Subcutaneous abdominal adipose tissue (tissue), 5 donors: ENCODE results near the gene RITA1.

ENCODE experiments used
- H3K27ac ChIP-seq: one replicate; pipeline ENCODE4 v1.7.0; 2013; ENCODE audit warnings: low read depth, mild to moderate bottlenecking, inconsistent platforms, low read length, moderate library complexity
- H3K27me3 ChIP-seq, 5 donors: one replicate each; pipeline ENCODE4 v1.7.0; 2013; ENCODE audit warnings: low read length in 5 of 5, inconsistent platforms in 1 of 5; ENCODE audit not compliant: control insufficient read depth in 5 of 5, insufficient read depth in 4 of 5
- H3K36me3 ChIP-seq, 5 donors: one replicate each; pipeline ENCODE4 v1.7.0; 2013; ENCODE audit warnings: low read length in 5 of 5; ENCODE audit not compliant: control insufficient read depth in 5 of 5, insufficient read depth in 5 of 5
- H3K4me1 ChIP-seq, 5 donors: one replicate each; pipeline ENCODE4 v1.7.0; 2013; ENCODE audit warnings: low read length in 5 of 5, mild to moderate bottlenecking in 3 of 5, moderate library complexity in 1 of 5; ENCODE audit not compliant: control insufficient read depth in 5 of 5, insufficient read depth in 5 of 5
- H3K4me3 ChIP-seq, 5 donors: one replicate each; pipeline ENCODE4 v1.7.0; 2013; ENCODE audit warnings: low read length in 5 of 5, low read depth in 1 of 5
- H3K9ac ChIP-seq, 5 donors: one replicate each; pipeline ENCODE4 v1.7.0; 2013; ENCODE audit warnings: low read length in 5 of 5, mild to moderate bottlenecking in 4 of 5, moderate library complexity in 3 of 5
- H3K9me3 ChIP-seq, 5 donors: one replicate each; pipeline ENCODE4 v1.7.0; 2013; ENCODE audit warnings: low read length in 5 of 5; ENCODE audit not compliant: control insufficient read depth in 5 of 5
- donor health status: healthy.
- donor health status: healthy.
- donor health status: healthy.
- donor health status: healthy.
- donor health status: healthy.

RITA1 gene

DNA sequence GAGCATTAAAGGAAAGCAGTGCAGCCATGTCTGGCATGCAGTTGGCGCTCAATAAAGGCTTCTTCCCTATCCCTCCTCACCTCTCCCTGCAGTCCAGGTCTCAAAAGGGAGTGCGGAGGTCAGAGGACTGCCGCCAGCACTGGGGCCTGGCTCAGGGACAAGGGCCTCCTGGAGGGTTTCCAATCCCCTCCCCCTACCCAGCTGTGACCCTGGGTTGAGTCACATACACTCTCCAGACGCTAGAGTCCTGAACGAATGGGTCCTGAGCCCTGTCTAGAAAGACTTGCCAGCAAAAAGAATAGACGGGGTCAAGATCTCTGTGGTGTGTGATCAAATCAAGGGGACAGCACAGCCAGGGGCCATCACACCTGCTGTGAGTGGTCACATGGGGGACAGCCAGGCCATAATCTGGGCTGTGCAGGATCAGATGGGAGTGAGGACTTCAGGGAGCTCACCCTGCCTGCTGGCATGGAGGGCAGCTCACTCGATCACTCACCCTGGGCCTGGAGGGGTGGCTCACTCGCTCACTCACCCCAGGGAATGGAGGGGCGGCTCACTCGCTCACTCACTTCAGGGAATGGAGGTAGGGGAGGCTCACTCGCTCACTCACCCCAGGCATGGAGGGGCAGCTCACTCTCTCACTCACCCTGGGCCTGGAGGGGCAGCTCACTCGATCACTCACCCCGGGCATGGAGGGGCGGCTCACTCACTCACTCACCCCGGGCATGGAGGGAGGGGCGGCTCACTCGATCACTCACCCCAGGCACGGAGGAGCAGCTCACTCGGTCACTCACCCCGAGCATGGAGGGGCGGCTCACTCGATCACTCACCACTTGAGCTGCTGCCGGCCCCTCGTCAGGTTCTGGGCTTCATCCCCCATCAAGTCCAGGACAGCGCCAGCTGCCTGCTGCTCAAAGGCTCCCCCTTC, 23.2 kb upstream of the RITA1 start:
- H3K4me1 ChIP-seq = peaks cover 0 to 11% (median 9%) of the 10 kb centered on the region in 5 donors
- no peaks in the 10 kb centered on the region for H3K27me3 ChIP-seq
- peaks cover 3 to 97% (median 88%) of the 10 kb centered on the region in 5 donors for H3K36me3 ChIP-seq
- H3K9ac ChIP-seq = no peak overlapping the region
- no peaks in the 10 kb centered on the region for H3K9me3 ChIP-seq
- H3K4me3 ChIP-seq = no peak overlapping the region
- H3K27ac ChIP-seq = no peak overlapping the region

DNA sequence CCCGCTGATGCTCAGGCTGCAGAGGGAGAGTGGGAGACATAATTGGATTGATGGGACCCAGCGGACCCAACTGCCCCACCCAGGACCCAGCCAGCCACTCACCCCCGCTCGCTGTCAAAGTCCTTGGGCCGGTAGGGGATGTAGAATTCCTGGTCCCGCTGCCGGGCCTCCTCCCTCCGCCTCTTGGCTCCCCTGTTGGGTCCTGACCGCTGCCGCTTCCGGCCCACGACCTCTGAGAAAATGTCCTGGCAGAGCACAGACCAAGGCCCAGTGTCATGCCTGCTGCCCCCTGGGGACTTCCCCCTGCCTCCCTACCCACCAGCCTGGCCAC, 22.5 kb upstream of the RITA1 start:
- no peaks in the 10 kb centered on the region for H3K9me3 ChIP-seq
- peaks cover 0 to 11% (median 9%) of the 10 kb centered on the region in 5 donors for H3K4me1 ChIP-seq
- peaks cover 3 to 97% (median 89%) of the 10 kb centered on the region in 5 donors for H3K36me3 ChIP-seq
- H3K4me3 ChIP-seq = no peak overlapping the region
- H3K27ac ChIP-seq = no peak overlapping the region
- H3K27me3 ChIP-seq = no peaks in the 10 kb centered on the region
- no peak overlapping the region for H3K9ac ChIP-seq

DNA sequence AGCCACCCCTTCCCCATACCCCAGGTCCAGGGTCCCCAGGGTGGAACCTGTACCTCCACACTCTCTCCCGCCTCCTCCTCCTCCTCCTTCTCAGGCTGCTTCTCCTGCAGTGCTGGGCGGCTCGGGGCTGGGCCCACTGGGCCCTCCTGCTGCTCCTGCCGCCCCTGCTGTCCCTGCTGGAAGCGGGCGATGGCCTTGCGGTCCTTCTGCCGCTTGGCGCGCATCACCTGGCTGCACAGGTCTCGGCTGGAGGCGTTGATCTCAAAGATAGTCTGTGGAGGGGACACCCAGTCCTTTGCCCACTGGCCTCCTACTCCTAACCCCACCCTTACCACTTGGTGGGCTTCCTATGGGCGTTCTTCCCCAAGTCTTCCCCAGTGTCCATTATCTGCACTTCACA, 21.5 kb upstream of the RITA1 start:
- Histone ChIP-seq H3K27me3 (no peaks in the 10 kb centered on the region), H3K36me3 (peaks cover 3 to 97% (median 89%) of the 10 kb centered on the region in 5 donors), H3K9ac (no peak overlapping the region), H3K27ac (no peak overlapping the region), H3K9me3 (no peaks in the 10 kb centered on the region), H3K4me1 (peaks cover 0 to 11% (median 9%) of the 10 kb centered on the region in 5 donors), H3K4me3 (no peak overlapping the region)

DNA sequence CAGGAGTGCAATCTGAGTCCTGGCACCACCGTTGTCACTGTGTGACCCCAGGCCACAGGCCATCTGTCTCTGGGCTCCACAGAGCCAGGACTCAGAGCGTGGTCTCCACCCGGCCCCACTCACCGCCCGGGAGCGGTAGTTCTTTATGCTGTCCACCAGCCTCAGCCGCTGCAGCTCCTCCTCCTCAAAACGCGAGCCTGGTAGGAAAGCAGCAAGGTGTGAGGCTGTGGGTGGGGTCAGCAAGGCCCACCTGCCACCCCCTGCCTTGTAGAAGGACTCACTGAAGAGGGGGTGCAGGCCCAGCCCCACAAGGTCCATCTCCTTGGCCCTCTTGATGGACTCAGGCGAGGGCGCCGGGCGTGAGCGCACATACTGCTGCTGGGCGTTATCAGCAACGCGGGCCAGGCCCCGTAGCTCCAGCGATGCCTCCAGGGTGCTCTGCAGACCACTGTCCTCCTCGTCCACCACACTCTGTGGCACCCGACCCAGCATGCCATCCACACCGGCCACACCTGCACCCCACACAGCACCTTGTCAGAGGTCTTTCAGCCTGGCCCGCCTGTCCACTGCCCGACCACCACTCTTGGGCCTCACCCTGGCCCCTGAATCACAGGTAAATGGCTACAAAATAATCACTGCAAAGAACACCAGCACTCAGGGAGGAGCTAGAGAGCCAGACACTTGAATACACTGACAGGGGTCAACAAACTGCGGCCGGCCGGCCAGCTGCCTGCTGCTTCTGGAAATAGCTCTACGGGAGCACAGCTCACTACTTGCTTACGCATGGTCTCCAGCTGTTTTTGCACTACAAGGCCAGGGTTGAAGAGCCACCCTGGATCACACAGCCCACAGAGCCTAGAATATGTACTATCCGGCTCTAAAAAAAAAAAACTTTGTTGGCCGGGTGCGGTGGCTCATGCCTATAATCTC, 19.7 kb upstream of the RITA1 start:
- H3K9me3 ChIP-seq = no peaks in the 10 kb centered on the region
- no peak overlapping the region for H3K27ac ChIP-seq
- H3K4me3 ChIP-seq = no peak overlapping the region
- H3K36me3 ChIP-seq = peaks cover 6 to 97% (median 86%) of the 10 kb centered on the region in 5 donors
- H3K9ac ChIP-seq = no peak overlapping the region
- peaks cover 0 to 11% (median 9%) of the 10 kb centered on the region in 5 donors for H3K4me1 ChIP-seq
- no peaks in the 10 kb centered on the region for H3K27me3 ChIP-seq

DNA sequence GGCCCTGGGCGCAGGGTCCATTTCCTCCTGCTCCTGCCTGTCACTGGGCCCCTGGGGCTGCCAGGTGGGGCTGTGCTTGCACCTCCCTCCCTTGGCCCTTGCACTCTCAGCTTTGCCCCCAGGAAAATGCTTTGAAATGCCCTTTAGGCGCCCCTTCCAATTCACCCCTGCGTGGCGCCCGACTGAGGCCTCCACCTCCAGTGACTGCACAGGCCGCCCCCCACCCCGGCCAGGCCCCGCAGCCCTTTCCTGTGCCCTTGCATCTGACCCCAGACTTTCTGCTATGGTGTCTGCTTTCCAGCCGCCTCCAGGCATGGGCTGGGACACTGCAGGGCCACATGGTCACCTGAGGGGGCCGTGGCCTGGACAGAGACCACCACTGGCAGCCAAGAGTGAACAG, 17.7 kb upstream of the RITA1 start:
- peaks cover 6 to 99% (median 89%) of the 10 kb centered on the region in 5 donors for H3K36me3 ChIP-seq
- H3K9ac ChIP-seq = no peak overlapping the region
- no peaks in the 10 kb centered on the region for H3K9me3 ChIP-seq
- H3K27me3 ChIP-seq = no peaks in the 10 kb centered on the region
- no peak overlapping the region for H3K4me3 ChIP-seq
- no peaks in the 10 kb centered on the region for H3K4me1 ChIP-seq
- no peak overlapping the region for H3K27ac ChIP-seq

DNA sequence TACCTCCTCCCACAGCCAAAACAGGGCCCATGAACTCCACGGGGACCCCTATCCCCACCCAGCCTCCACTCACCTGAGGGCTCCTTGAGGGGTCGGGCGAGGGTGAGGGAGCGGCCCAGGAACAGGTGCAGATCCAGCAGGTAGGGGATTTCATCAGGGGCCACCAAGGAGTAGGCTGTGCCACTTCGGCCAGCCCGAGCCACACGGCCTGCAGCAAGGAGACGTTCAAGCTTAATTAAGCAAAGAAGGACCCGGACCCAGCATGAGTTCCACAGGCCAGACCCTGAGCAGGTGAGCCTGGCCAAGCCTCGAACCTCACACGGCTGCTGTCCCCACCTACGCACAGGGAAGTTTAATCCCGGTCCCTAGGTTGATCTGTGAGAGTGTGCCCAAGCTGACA, 15.8 kb upstream of the RITA1 start:
- Histone ChIP-seq H3K4me3 (no peak overlapping the region), H3K9me3 (no peaks in the 10 kb centered on the region), H3K27me3 (no peaks in the 10 kb centered on the region), H3K4me1 (peaks cover 0 to 2% (median 0%) of the 10 kb centered on the region in 5 donors), H3K36me3 (peaks cover 6 to 99% (median 89%) of the 10 kb centered on the region in 5 donors), H3K9ac (no peak overlapping the region), H3K27ac (no peak overlapping the region)

DNA sequence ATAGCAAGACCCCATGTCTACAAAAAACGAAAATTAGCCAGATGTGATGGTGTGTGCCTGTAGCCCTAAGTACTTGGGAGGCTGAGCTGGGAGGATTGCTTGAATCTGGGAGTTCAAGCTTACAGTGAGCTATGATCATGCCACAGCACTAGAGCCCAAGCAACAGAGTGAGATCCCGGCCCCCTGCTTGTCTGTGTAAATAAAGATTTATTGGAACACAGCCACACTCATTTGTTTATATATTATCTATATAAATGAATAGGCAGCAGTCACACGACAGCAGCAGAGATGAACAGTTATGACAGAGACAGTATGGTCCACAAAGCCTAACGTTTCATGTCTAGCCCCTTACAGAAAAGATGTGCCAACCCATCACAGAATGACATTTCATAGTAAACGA, 15.1 kb upstream of the RITA1 start:
- no peak overlapping the region for H3K4me3 ChIP-seq
- H3K27ac ChIP-seq = no peak overlapping the region
- no peak overlapping the region for H3K9ac ChIP-seq
- peaks cover 0 to 2% (median 0%) of the 10 kb centered on the region in 5 donors for H3K4me1 ChIP-seq
- H3K36me3 ChIP-seq = peaks cover 6 to 98% (median 88%) of the 10 kb centered on the region in 5 donors
- H3K9me3 ChIP-seq = no peaks in the 10 kb centered on the region
- H3K27me3 ChIP-seq = no peaks in the 10 kb centered on the region

DNA sequence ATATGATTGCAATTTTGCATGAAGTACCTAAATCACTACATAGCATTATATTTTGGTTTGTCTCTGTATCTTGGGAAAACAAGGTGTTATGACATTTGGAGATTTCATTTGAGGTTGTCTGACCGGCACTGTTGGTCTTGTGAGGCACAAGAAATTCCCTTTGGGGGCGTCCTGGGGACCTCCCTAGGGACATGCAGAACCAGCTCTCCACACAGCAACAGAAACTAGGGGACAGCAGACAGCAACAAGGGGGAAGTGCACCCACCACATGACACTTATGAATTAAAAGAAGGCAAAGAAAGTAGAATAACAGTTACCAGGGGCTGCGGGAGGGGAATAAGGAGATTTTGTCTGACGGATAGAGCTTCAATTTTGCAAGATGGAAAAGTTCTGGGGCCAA, 14.6 kb upstream of the RITA1 start:
- Histone ChIP-seq H3K4me1 (peaks cover 0 to 2% (median 0%) of the 10 kb centered on the region in 5 donors), H3K36me3 (peaks cover 6 to 94% (median 84%) of the 10 kb centered on the region in 5 donors), H3K27ac (no peak overlapping the region), H3K9me3 (no peaks in the 10 kb centered on the region), H3K27me3 (no peaks in the 10 kb centered on the region), H3K4me3 (no peak overlapping the region), H3K9ac (no peak overlapping the region)

DNA sequence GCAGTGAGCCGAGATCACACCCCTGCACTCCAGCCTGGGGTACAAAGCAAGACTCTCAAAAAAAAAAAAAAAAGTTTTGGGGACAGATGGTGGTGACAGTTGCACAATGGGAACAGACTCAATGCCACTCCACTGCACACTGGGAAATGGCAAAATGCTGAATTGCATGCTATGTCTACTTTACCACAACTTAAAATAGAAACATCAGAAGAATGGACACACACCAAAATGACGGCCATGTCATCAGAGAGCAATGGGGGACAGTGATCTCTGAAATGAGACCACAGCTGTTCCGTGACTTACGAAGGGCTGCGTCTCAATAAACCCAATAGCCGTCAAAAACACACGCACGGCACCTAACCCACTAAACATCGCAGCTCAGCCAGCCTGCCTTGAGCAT, 14.0 kb upstream of the RITA1 start:
- Histone ChIP-seq H3K9me3 (no peaks in the 10 kb centered on the region), H3K4me1 (peaks cover 0 to 2% (median 0%) of the 10 kb centered on the region in 5 donors), H3K36me3 (peaks cover 6 to 93% (median 83%) of the 10 kb centered on the region in 5 donors), H3K4me3 (no peak overlapping the region), H3K27ac (no peak overlapping the region), H3K27me3 (no peaks in the 10 kb centered on the region), H3K9ac (no peak overlapping the region)

DNA sequence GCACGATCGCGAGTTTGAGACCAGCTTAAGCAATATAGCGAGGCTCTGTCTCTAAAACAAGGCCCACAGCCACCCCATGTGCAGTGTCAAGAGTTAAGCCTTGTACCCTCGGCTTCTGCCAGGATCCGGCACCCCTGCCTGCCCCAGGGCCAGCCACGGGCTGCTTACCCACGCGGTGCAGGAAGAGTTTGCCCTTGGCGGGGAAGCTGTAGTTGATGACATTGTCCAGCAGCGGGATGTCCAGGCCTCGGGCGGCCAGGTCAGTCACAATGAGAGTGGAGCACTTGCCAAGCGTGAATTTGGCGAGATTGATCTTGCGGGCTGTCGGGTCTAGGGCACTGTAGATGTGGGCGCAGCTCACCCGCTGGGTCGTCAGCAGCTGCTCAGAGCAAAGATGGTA, 13.3 kb upstream of the RITA1 start:
- H3K4me3 ChIP-seq = no peak overlapping the region
- H3K4me1 ChIP-seq = peaks cover 0 to 2% (median 0%) of the 10 kb centered on the region in 5 donors
- H3K27ac ChIP-seq = no peak overlapping the region
- H3K36me3 ChIP-seq = peaks cover 3 to 93% (median 83%) of the 10 kb centered on the region in 5 donors
- no peak overlapping the region for H3K9ac ChIP-seq
- H3K27me3 ChIP-seq = no peaks in the 10 kb centered on the region
- H3K9me3 ChIP-seq = peaks cover 0 to 6% (median 5%) of the 10 kb centered on the region in 5 donors
